GM19397 (cell line): ENCODE measurements around the gene HEATR5A.
A peak's percentile ranks its signal among the peaks of the same experiment; 100 is the strongest.
"Not testable (repeated sequence)": the region's sequence is repeated elsewhere in the genome, so short reads cannot be mapped to it uniquely, and the experiment has no call there.

Experiments used
- ATAC-seq: cut with Tn5 transposase; IDR thresholded peaks from one replicate; pipeline ENCODE4 v1.9.1; 2021; ENCODE audit warnings: mild to moderate bottlenecking, moderate library complexity; ENCODE audit not compliant: unreplicated experiment

The HEATR5A gene

DNA sequence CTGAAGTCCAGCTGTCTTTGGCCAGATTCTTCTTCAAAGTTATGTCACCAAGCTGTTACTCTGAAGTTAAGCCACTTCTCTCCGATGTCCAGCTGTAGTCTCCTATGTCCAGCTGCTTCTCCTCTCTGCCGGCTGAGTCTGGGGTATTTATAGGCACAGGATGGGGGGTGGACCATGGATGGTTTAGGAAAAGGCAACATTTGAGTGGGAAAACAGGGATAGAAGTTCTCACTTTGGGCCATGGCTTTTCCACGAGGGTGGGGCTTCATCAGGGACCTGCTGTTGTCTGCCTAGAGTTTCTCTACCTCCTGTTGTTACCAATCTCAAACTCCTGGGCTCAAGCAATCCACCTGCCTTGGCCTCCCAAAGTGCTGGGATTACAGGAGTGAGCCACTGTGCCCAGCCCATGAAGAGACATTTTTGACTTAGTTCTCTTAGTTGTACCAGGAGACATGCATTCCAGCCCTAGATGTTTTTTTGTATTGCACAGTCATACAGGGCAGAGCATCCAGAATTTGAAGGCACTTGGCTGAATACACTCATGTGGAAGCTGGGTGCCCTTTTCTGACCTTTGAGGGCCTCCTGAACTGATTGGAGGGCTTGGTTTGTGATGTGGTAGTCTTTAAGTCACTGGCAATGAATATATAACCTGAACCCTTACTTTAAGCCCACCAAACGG, 132.9 kb downstream of the HEATR5A start:
- no peak for ATAC-seq

GRCh38 chr14:31286456-31287293, 133.7 kb downstream of the HEATR5A start:
- ATAC-seq: no peak

GRCh38 chr14:31283578-31284252, 136.6 kb downstream of the HEATR5A start:
- peak; percentile 53 for ATAC-seq

GRCh38 chr14:31283153-31283552, 137.2 kb downstream of the HEATR5A start:
- no peak for ATAC-seq

- no peak for ATAC-seq
These were observed 139.5 kb downstream of the HEATR5A start for GRCh38 chr14:31280871-31281220.

DNA sequence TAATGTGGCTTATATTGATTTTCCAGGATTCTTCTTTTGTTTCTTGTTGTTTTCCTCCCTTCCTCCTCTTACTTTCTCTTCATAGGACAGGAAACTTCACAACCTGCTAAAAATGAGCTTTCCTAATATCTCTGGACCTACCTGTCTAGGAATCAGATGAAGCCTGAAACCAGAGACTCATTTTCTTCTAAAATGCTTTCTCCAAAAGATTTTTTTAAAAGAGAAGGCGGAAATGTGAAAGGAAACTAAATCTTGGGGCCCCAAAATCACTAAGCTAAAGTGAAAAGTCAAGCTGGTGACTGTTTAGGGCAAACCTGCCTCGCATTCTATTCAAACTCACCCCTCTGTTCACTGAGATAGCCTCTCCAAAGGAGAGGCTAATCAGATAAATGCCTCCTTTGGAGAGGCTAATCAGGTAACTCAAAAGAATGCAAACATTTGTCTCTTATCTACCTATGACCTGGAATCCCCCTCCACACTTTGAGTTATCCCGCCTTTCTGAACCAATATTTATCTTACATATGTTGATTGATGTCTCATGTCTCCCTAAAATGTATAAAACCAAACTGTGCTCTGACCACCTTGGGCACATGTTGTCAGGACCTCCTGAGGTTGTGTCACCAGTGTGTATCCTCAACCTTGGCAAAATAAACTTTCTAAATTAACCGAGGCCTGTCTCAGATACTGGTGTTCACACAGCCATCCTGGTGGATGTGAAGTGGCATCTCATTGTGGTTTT, 140.0 kb downstream of the HEATR5A start:
- ATAC-seq: no peak

- no peak for ATAC-seq
These were observed 141.5 kb downstream of the HEATR5A start for GRCh38 chr14:31278883-31279282.

GRCh38 chr14:31277085-31277484, 143.3 kb downstream of the HEATR5A start:
- ATAC-seq: no peak

GRCh38 chr14:31276417-31276816, 143.9 kb downstream of the HEATR5A start:
- ATAC-seq: not testable (repeated sequence)

- ATAC-seq: no peak
These were observed 144.6 kb downstream of the HEATR5A start for GRCh38 chr14:31275731-31276130.

GRCh38 chr14:31271648-31272047, 148.7 kb downstream of the HEATR5A start:
- no peak for ATAC-seq

- ATAC-seq: no peak
These were observed 150.1 kb downstream of the HEATR5A start for GRCh38 chr14:31270196-31270772.

GRCh38 chr14:31269634-31270195, 150.6 kb downstream of the HEATR5A start:
- ATAC-seq: no peak

GRCh38 chr14:31268216-31268615, 152.1 kb downstream of the HEATR5A start:
- ATAC-seq: no peak

GRCh38 chr14:31266437-31267331, 153.7 kb downstream of the HEATR5A start:
- ATAC-seq: no peak

GRCh38 chr14:31265701-31266398, 154.5 kb downstream of the HEATR5A start:
- ATAC-seq: no peak

GRCh38 chr14:31263485-31264133, 156.7 kb downstream of the HEATR5A start:
- ATAC-seq: no peak
